PFSK-1 (cell line): ENCODE results near the gene DUOX1.

ENCODE experiments used
- FOXP2 ChIP-seq: optimal IDR thresholded peaks from 2 replicates; pipeline ENCODE3; 2011; ENCODE audit warnings: borderline replicate concordance, control low read depth, inconsistent platforms; ENCODE audit not compliant: insufficient read depth; ENCODE audit errors: extremely low read length, extremely low read depth
- POLR2AphosphoS5 ChIP-seq: IDR thresholded peaks from 2 replicates; pipeline ENCODE4 v1.6.1; 2012; ENCODE audit warnings: low read depth, mild to moderate bottlenecking, control low read depth, low read length, moderate library complexity
- SIN3A ChIP-seq: IDR thresholded peaks from 2 replicates; pipeline ENCODE4 v1.6.1; 2012; ENCODE audit warnings: mild to moderate bottlenecking, low read length, moderate library complexity, borderline replicate concordance; ENCODE audit not compliant: insufficient read depth
- TAF1 ChIP-seq: IDR thresholded peaks from 2 replicates; pipeline ENCODE4 v1.6.1; 2012; ENCODE audit warnings: low read length, control low read depth, borderline replicate concordance; ENCODE audit not compliant: insufficient read depth
- TF ChIP-seq, protein P1 (sequence below), 2 experiments: IDR thresholded peaks; 2 replicates each; pipeline versions ENCODE4 v1.6.1 to v1.8.0; 2011 to 2012; ENCODE audit warnings: low read depth in 2 of 2, low read length in 2 of 2, control low read depth in 1 of 2, inconsistent platforms in 1 of 2, mild to moderate bottlenecking in 1 of 2, moderate library complexity in 1 of 2; ENCODE audit not compliant: insufficient read depth in 1 of 2

The DUOX1 gene

DNA sequence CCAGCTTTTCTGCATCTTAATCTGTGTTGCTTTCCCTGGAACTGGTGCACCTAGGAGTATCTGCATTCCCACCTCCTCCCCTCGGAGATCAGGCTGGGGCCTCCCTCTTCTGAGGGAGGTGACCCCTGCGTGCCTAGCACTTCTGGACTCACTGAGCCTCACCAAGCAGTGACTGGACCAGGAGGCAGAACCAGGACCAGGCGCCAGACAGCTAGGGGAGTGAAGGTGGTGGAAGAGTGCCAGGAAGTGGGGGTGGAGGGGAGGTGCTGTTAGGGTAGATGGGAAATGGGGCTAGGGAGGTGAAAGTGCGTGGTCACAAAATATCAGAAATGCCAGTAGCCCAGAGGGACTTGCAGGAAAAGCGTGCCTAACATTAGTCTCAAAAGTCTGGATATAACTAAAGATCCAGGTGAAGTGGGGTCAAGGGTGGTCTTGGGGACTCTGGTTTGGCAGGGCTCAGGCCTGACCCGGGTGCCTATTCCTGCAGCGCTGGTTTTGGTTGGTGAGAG, 14.4 kb upstream of the DUOX1 start:
- TF ChIP-seq FOXP2: no peak

DNA sequence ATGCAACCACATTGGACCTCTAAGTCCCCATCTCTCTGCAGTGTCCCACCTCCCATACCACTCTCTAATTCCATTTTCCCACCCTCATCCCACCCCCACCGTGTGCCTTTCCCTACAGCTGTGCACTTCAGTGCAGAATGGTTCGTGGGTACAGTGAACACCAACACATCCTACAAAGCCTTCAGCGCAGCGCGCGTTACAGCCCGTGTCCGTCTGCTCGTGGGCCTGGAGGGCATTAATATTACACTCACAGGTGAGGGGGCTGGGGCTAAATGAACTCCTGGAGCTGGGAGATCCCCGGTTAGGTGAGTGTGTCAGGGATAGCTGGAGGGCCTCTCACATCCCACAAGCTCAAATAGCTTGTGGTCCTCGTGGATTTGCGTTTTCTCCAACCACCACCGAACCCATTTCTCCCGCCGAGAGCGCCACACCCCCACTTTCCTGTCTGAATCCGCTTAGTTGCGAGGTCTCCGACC, 13.8 kb upstream of the DUOX1 start:
- TF ChIP-seq FOXP2 (no peak), TAF1 (no peak), POLR2AphosphoS5 (no peak), SIN3A (no peak)
- TF ChIP-seq, protein P1, sequence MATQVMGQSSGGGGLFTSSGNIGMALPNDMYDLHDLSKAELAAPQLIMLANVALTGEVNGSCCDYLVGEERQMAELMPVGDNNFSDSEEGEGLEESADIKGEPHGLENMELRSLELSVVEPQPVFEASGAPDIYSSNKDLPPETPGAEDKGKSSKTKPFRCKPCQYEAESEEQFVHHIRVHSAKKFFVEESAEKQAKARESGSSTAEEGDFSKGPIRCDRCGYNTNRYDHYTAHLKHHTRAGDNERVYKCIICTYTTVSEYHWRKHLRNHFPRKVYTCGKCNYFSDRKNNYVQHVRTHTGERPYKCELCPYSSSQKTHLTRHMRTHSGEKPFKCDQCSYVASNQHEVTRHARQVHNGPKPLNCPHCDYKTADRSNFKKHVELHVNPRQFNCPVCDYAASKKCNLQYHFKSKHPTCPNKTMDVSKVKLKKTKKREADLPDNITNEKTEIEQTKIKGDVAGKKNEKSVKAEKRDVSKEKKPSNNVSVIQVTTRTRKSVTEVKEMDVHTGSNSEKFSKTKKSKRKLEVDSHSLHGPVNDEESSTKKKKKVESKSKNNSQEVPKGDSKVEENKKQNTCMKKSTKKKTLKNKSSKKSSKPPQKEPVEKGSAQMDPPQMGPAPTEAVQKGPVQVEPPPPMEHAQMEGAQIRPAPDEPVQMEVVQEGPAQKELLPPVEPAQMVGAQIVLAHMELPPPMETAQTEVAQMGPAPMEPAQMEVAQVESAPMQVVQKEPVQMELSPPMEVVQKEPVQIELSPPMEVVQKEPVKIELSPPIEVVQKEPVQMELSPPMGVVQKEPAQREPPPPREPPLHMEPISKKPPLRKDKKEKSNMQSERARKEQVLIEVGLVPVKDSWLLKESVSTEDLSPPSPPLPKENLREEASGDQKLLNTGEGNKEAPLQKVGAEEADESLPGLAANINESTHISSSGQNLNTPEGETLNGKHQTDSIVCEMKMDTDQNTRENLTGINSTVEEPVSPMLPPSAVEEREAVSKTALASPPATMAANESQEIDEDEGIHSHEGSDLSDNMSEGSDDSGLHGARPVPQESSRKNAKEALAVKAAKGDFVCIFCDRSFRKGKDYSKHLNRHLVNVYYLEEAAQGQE (IDR thresholded peaks at IDR 0.05; ENCODE audit: insufficient read depth in 1 of 2, low read depth in 2 of 2, low read length in 2 of 2): no peak

DNA sequence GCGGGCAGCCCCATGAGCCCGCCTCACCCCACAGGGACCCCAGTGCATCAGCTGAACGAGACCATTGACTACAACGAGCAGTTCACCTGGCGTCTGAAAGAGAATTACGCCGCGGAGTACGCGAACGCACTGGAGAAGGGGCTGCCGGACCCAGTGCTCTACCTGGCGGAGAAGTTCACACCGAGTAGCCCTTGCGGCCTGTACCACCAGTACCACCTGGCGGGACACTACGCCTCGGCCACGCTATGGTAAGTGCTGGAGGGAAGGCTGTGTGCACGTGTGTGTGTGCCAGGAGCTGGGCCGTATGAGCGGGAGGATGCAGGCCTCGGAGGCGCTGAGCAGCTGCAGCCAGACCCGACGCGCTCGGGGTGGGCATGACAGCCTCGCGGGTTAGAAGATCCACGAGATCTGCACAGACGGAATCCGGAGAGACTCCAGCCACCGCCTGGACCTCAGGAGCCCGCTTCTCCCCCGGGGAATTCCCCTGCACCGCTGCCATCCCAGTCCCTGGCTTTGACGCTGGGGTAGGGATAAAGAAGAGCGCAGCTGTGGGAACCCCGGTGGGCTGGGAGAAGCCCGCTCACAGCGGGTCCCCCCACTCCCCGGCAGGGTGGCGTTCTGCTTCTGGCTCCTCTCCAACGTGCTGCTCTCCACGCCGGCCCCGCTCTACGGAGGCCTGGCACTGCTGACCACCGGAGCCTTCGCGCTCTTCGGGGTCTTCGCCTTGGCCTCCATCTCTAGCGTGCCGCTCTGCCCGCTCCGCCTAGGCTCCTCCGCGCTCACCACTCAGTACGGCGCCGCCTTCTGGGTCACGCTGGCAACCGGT, 13.1 kb upstream of the DUOX1 start:
- TF ChIP-seq FOXP2 (no peak), TAF1 (no peak), SIN3A (no peak), POLR2AphosphoS5 (no peak)
- TF ChIP-seq, protein P1 (IDR thresholded peaks at IDR 0.05; ENCODE audit: insufficient read depth in 1 of 2, low read depth in 2 of 2, low read length in 2 of 2): no peak

DNA sequence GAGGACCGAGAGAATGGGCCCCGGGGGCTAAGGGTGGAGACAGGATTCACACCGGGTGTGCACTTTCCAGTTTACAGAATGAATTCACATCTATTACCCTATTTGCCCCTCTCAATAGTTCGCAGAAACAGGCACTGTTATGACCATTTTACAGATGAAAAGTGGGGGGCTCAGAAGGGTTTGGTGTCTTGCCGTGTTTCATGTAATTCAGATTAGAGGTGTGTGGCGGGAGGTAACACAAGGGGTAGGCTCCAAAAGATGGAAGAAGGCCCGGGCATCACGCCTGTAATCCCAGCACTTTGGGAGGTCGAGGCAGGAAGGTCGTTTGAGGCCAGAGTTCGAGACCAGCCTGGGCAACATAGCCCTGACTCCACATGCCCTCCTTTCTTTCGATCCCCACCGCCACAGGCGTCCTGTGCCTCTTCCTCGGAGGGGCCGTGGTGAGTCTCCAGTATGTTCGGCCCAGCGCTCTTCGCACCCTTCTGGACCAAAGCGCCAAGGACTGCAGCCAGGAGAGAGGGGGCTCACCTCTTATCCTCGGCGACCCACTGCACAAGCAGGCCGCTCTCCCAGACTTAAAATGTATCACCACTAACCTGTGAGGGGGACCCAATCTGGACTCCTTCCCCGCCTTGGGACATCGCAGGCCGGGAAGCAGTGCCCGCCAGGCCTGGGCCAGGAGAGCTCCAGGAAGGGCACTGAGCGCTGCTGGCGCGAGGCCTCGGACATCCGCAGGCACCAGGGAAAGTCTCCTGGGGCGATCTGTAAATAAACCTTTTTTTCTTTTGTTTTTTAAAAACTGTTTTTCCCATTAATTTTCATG, 12.3 kb upstream of the DUOX1 start:
- TF ChIP-seq FOXP2 (no peak), SIN3A (no peak), POLR2AphosphoS5 (no peak), TAF1 (no peak)
- TF ChIP-seq, protein P1 (IDR thresholded peaks at IDR 0.05; ENCODE audit: insufficient read depth in 1 of 2, low read depth in 2 of 2, low read length in 2 of 2): no peak

DNA sequence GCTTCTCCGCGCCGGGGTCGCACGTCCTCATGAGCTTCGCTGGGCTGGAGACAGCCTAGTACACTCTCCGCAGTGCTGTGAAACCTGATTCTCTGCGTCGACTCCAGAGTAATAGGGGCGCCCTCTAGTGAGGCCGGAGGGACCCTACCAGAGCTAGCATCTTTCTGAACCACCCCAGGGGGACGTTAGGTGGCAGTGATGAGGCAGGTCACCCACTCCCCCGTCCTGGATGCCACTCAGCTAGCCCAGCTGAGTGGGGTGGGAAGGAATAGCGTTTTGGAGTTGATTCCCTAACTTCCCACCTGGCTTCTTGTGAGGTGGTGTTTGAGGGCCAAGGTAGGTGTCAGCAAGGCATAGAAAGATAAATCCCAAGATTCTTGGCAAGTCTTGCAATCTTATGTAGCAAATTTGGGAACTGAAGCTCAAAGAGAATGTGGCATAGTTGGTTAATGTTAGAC, 11.6 kb upstream of the DUOX1 start:
- TF ChIP-seq POLR2AphosphoS5 (no peak), FOXP2 (peak; percentile 28), SIN3A (no peak)

DNA sequence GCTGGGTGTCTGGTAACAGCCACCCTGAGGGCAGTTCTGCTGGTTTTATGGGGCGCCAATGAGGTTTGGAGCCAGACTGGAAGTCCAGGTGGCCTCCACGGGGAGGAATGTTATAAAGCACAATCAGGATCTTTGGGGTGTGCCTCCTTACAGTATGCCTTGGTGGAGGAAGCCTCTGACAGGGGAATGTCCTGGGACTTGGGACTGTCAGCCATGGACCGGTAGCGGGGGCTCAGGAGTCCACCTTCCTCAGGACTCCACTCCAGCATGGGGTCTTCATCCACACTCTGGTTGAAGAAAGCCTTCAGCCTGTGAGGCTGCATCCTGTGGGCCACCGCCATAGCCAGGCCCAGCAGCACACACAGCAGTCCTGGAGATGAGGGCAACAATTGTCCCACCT, 10.8 kb upstream of the DUOX1 start:
- no peak for TF ChIP-seq SIN3A
- TF ChIP-seq, protein P1 (IDR thresholded peaks at IDR 0.05; ENCODE audit: insufficient read depth in 1 of 2, low read depth in 2 of 2, low read length in 2 of 2): no peak
- no peak for TF ChIP-seq TAF1
- TF ChIP-seq FOXP2: no peak
- no peak for TF ChIP-seq POLR2AphosphoS5
